Measurements from ENCODE around the gene SERPINI2. TPM values are rescaled to one million over a fixed set of nuclear protein-coding genes. Genes with fewer than 3 reads are reported as not detected.
A peak's percentile ranks its signal among the peaks of the same experiment; 100 is the strongest.

The SERPINI2 gene
- not detected in 2 replicates for total RNA-seq (2014; rRNA removed; shearing (Covaris generic))
- polyA plus RNA-seq (2015; cell fraction: cytosol; rRNA removed): not detected in 2 replicates
- polyA plus RNA-seq (2015; cell fraction: nucleus; rRNA removed): not detected in 2 replicates

GRCh38 chr3:167473863-167474262 lies at the start of gene SERPINI2:
Gene SERPINI2, minus strand, starts transcription at chr3:167474042. Its CDS starts 2,208 bp downstream, at chr3:167471834.
- no peak for DNase-seq (ENCODE audit: low read depth, low spot score)
- in situ Hi-C loops (cut with HindIII; ENCODE audit: low pct_unique_long_range_greater_than_20kb, low sequenced_read_pairs): no loop called here

GRCh38 chr3:167521006-167521355 lies 47.1 kb upstream of the SERPINI2 start:
- DNase-seq (ENCODE audit: low read depth, low spot score): no peak
- in situ Hi-C loops (cut with HindIII; ENCODE audit: low pct_unique_long_range_greater_than_20kb, low sequenced_read_pairs): no loop called here

GRCh38 chr3:167520266-167521005 lies 46.6 kb upstream of the SERPINI2 start:
- no peak for DNase-seq (ENCODE audit: low read depth, low spot score)

GRCh38 chr3:167507954-167508353 lies 34.1 kb upstream of the SERPINI2 start:
- in situ Hi-C loops (cut with HindIII; ENCODE audit: low pct_unique_long_range_greater_than_20kb, low sequenced_read_pairs): no loop called here
- no peak for DNase-seq (ENCODE audit: low read depth, low spot score)

More at GRCh38 chr3:167520266-167521005, 46.6 kb upstream of the SERPINI2 start:
- in situ Hi-C loops (cut with HindIII; ENCODE audit: low pct_unique_long_range_greater_than_20kb, low sequenced_read_pairs): no loop called here

GRCh38 chr3:167502401-167502800 lies 28.6 kb upstream of the SERPINI2 start:
- no peak for DNase-seq (ENCODE audit: low read depth, low spot score)
- in situ Hi-C loops (cut with HindIII; ENCODE audit: low pct_unique_long_range_greater_than_20kb, low sequenced_read_pairs): no loop called here

DNA sequence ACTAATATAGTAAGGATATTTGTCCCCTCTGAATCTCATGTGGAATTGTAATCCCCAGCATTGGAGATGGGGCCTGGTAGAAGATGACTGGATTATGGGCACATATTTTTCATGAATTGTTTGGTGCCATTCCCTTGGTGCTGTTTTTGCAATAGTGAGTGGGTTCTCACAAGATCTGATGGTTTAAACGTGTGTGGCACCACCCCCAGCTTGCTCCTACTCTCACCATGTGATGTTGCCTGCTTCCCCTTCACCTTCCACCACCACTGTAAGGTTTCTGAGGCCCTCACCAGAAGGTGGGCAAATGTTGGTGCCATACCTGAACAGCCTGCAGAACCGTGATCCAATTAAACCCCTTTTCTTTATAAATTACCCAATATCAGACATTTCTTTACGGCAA lies 28.1 kb upstream of the SERPINI2 start:
- in situ Hi-C loops (cut with HindIII; ENCODE audit: low pct_unique_long_range_greater_than_20kb, low sequenced_read_pairs): no loop called here
- no peak for DNase-seq (ENCODE audit: low read depth, low spot score)

DNA sequence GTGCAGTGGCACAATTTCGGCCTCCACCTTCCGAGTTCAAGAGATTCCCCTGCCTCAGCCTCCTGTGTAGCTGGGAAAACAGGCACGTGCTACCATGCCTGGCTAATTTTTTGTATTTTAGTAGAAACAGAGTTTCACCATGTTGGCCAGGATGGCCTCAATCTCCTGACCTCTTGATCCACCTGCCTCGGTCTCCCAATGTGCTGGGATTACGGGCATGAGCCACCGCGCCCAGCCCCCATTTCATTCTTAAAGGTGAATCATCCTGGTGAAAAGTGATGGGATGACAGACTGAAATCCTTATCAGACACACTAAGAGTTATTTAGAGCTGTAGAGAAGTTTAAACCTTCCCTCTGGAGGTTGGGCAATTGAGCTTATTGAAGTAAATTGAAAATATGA lies 24.1 kb upstream of the SERPINI2 start:
- no peak for DNase-seq (ENCODE audit: low read depth, low spot score)
- in situ Hi-C loops (cut with HindIII; ENCODE audit: low pct_unique_long_range_greater_than_20kb, low sequenced_read_pairs): no loop called here

DNA sequence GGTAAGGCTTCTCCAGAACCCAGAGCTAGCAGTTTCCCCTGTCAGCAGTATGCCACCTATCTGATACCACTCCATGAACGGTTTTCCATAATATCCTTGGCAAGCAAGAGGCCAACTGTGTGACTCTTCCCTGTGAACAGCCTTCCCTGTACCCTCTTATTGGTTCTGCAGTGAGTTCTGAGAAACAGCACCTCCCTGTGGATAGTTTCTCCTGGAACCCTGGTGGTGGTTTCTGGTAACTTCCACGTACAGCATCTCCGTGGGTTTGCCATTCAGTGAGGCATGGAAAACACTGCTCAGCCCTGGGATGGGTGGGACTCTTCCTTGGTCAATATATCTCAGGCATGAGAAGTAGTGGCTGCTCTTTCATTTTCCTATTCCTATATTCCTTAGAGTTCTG lies 19.4 kb upstream of the SERPINI2 start:
- peak; percentile 68 for DNase-seq (ENCODE audit: low read depth, low spot score)

DNA sequence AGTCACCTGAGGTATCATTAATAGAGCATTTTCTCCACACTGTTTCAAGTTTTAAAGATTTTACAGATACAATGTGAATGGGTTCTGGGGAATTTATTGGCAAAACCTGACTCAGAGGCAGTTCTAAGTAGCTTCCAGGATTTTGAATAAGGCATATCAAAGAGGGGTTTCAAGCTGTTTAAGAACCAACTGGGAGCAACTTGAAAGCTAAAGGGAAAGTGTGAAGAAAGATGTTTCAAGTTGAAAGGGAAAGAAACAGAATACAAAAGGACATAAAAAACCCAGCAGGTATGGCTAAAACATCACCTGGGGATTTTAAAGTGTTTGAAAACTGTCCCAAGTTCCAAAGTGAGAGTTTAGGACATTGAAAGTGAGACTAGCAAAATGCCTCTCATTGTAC lies 17.8 kb upstream of the SERPINI2 start:
- in situ Hi-C loops (cut with HindIII; ENCODE audit: low pct_unique_long_range_greater_than_20kb, low sequenced_read_pairs): no loop called here
- no peak for DNase-seq (ENCODE audit: low read depth, low spot score)

More for the DNA sequence above, 19.4 kb upstream of the SERPINI2 start:
- in situ Hi-C loops (cut with HindIII; ENCODE audit: low pct_unique_long_range_greater_than_20kb, low sequenced_read_pairs): no loop called here

DNA sequence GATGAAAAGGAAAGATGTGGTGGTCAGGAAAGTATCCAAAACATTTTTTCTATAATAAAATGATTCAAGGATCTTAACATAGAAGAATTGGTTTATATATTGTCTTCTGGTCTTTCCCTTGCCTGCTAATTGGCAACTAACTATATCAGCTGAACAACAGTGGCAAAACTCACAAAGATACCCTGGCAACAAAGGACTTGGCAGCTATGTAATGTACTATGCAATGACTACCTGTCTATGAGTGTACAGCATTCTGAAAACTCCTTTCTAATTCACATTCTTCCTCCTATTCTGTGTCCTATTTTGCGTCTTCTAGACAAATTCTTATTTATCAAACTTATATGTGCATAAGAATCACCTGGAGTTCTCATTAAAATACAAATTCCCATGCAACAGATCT lies 15.7 kb upstream of the SERPINI2 start:
- in situ Hi-C loops (cut with HindIII; ENCODE audit: low pct_unique_long_range_greater_than_20kb, low sequenced_read_pairs): no loop called here
- no peak for DNase-seq (ENCODE audit: low read depth, low spot score)

- no peak for DNase-seq (ENCODE audit: low read depth, low spot score)
- in situ Hi-C loops (cut with HindIII; ENCODE audit: low pct_unique_long_range_greater_than_20kb, low sequenced_read_pairs): no loop called here
Observed at GRCh38 chr3:167487556-167487955, 13.7 kb upstream of the SERPINI2 start.

- DNase-seq (ENCODE audit: low read depth, low spot score): no peak
- in situ Hi-C loops (cut with HindIII; ENCODE audit: low pct_unique_long_range_greater_than_20kb, low sequenced_read_pairs): no loop called here
Observed at GRCh38 chr3:167484551-167484950, 10.7 kb upstream of the SERPINI2 start.

- in situ Hi-C loops (cut with HindIII; ENCODE audit: low pct_unique_long_range_greater_than_20kb, low sequenced_read_pairs): no loop called here
- no peak for DNase-seq (ENCODE audit: low read depth, low spot score)
Observed at GRCh38 chr3:167483708-167484475, 10.1 kb upstream of the SERPINI2 start.

- DNase-seq (ENCODE audit: low read depth, low spot score): no peak
Observed at GRCh38 chr3:167481164-167481563, 7.3 kb upstream of the SERPINI2 start.

GRCh38 chr3:167480748-167481147 lies 6.9 kb upstream of the SERPINI2 start:
- DNase-seq (ENCODE audit: low read depth, low spot score): no peak
- in situ Hi-C loops (cut with HindIII; ENCODE audit: low pct_unique_long_range_greater_than_20kb, low sequenced_read_pairs): no loop called here

More at GRCh38 chr3:167481164-167481563, 7.3 kb upstream of the SERPINI2 start:
- in situ Hi-C loops (cut with HindIII; ENCODE audit: low pct_unique_long_range_greater_than_20kb, low sequenced_read_pairs): no loop called here

DNA sequence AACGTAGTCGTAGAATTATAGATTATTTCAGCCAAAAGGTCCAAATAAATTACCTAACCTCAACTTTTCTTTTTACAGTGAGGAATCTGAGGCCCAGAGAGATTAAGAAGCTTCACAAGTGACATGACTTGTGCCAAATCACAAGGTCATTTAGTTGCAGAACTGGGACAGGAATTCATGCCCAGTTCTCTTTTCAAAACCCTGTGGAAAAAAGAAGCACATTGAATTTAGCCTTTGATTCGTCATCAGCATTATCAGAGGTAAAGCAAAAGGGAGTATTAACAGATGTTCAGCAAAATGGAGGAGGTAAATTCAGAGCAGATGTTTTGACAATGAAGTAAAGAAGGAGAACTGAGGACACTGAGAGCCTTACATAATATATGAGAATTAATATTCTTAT lies 4.5 kb downstream of the SERPINI2 start:
- no peak for DNase-seq (ENCODE audit: low read depth, low spot score)
- in situ Hi-C loops (cut with HindIII; ENCODE audit: low pct_unique_long_range_greater_than_20kb, low sequenced_read_pairs): no loop called here

DNA sequence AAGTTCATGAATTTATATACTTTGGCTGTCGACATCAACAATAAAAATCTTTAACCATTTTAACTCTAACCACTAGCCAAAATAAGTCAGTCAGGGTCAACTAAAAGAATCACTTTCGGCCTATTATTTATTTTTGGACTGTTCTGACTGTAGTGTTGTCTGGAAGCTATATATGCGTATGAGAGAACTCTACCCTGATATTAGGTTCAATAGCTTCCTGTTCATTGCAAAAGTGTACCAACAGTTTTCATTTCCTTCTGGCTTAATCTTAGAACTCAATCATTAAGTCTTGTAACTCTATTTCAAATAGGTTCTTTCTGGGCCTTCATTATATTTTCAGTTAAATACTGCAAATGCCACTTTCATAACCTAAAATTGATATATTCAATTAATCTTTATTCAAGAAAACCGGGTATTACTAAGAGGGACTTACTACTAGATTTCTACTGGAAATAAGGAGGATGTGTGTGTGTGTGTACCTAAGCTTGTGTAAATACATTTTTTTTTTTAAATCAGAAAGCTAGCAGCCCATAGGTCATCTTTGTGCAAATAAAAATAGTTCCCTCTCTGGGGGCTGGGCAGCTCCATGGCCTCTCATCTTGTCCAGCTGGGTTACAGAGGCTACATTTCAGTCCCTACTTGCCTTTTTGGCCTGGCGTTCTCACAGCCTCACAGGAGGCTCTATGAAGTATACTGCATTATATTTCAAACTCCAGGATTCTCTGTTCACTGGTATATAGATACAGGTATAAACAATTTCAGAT lies 5.8 kb downstream of the SERPINI2 start:
- in situ Hi-C loops (cut with HindIII; ENCODE audit: low pct_unique_long_range_greater_than_20kb, low sequenced_read_pairs): no loop called here
- no peak for DNase-seq (ENCODE audit: low read depth, low spot score)

DNA sequence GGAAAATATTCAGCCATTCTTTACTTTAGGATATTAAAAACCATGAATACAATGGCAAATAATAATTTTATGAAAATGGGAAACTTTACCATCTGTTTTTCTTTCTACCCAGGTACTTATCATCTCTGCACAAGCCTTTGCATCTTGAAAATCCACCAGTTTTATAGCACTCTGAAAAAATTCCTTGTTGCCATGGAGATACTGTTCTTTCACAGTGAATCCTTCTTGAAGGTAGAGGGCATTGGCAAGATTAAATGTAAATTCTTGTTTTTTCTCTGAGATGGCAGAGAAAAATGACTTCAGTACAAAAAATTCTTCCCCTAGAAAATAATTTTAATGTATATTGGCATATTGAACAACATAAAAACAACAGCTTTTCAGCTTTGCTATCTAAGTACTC lies 6.9 kb downstream of the SERPINI2 start:
- no peak for DNase-seq (ENCODE audit: low read depth, low spot score)
- in situ Hi-C loops (cut with HindIII; ENCODE audit: low pct_unique_long_range_greater_than_20kb, low sequenced_read_pairs): no loop called here

All from SK-MEL-5 (cell line).